CD4-positive, alpha-beta T cell treated with Interleukin-1 beta for 1 hour (primary cell): Measurements from ENCODE around the gene KRTAP4-9.
"Not testable (repeated sequence)": the region's sequence is repeated elsewhere in the genome, so short reads cannot be mapped to it uniquely, and the experiment has no call there.

Experiments used
- DNase-seq, 2 donors: peaks; one replicate each; pipeline ENCODE4 v3.0.0-alpha.2; 2020 to 2022

Gene KRTAP4-9

DNA sequence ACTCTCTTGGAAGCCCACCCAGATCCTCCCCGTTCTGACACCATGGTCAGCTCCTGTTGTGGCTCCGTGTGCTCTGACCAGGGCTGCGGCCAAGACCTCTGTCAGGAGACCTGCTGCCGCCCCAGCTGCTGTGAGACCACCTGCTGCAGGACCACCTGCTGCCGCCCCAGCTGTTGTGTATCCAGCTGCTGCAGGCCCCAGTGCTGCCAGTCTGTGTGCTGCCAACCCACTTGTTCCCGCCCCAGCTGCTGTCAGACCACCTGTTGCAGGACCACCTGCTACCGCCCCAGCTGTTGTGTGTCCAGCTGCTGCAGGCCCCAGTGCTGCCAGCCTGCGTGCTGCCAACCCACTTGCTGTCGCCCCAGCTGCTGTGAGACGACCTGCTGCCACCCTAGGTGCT, at the start of gene KRTAP4-9:
KRTAP4-9 (plus strand) TSS at position 43 of the 400 bp plus-strand sequence; CDS start at position 43, 0 bp downstream.
- not testable (repeated sequence) for DNase-seq

DNA sequence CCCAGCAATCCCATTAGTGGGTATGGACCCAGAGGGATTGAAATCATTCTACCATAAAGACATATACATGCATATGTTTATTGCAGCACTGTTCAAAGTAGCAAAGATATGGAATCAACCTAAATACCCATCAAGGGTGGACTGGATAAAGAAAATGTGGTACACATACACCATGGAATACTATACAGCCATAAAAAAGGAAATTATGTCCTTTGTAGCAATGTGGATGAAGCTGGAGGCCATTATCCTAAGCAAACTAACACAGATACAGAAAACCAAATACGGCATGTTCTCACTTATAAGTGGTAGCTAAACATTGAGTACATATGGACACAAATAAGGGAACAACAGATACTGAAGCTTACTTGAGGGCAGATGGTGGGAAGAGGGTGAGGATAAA, 47.6 kb upstream of the KRTAP4-9 start:
- DNase-seq = no peak

DNA sequence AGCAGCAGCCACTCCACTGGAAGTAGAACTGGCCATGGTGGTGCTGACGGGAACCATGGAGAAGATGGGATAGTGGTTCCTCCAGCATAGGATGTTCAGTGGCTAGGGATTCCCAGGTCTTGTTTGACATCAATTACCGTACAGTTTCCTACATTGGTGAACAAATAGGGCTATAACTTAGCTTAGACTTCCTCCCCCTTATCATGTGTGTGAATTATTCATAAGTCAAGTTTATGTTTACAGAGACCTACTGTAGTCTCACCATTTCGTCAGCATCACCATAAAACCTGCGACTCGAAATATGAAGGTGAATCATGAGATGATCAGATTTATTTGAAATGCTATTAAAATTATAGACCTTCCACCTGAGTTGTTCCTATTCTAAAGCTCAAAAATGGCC, 46.4 kb upstream of the KRTAP4-9 start:
- no peak for DNase-seq

DNA sequence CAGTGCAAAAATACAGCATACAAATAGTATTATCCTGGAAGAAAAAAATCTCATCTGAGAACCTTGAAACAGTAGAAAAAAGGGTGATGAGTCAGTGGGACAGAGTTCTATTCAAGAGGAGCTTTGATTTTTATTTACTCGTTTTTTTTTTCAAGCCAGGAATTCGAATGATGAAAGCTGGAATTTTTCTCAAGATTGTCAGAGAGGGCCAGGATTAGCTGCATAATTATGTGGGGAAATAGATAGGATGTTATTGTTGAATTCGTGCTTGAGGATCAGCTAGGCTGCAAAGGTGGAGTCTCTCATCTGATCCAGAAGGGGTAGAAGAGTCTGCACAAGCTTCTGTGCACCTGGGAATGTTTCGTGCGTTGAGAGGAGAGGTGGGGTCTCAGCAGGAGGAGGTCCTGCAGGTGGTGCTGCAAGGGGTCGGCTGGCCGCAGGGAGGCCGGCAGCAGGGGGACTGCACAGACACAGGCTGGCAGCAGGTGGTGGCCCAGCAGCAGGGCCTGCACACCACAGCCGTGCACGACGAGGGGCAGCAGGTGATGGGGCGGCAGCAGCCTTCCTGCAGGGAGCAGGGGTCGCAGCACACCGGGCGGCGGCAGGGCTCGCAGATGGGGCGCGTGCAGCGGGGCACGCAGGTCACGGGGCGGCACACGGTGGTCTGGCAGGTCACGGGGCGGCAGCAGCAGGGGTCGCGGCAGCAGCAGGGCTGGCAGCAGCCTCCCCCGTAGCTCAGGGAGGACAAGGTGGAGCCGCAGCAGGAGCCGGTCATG, 45.7 kb upstream of the KRTAP4-9 start:
- DNase-seq = not testable (repeated sequence)

DNA sequence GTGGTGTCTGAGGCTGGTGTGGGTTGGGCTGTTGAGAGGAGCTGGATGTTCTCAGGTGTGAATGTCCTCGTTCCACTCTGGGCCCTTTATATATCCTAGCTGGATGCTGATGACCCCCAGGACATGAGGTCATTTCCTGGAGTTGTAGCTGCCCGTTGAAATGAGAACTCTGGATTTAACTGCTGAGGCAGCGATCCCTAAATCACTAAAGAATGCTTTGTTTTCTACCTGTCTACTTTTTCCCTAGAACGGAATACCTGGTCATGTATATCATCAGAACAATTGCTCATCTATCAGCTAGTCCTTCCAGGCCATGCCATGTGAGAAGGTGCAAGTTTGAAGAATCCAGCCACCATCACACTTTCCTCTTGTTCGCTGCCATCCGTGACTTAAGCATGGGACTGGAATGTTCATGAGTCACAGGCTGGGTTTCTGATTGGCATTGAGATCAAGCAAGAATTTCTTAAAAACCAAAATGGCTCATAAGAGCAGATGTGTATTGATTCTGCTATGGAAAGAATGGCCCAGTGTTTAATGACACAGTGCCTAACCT, 45.1 kb upstream of the KRTAP4-9 start, which contains the start of gene KRTAP2-3:
KRTAP2-3 (minus strand) TSS at position 63 of the 553 bp plus-strand sequence. CDS start 64 bp downstream, outside the sequence.
- DNase-seq = no peak

DNA sequence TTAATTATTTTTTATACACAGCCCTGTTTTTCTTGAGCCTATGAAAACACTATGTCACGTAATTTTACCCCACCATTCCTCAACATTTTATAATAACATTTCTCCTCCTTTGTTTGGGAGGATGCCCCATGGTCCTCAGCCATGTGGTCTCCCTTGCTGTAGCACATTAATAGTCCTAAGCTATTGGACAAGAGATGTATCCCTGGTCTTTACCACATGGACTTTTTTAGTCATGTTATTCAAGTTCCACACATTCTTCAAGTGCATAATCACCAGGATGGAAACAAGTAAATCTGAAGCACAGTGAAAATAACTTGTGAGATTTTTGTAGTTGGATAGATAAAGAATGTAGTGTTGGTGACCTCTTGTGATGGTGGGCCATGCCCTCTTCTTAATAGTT, 43.2 kb upstream of the KRTAP4-9 start:
- no peak for DNase-seq

DNA sequence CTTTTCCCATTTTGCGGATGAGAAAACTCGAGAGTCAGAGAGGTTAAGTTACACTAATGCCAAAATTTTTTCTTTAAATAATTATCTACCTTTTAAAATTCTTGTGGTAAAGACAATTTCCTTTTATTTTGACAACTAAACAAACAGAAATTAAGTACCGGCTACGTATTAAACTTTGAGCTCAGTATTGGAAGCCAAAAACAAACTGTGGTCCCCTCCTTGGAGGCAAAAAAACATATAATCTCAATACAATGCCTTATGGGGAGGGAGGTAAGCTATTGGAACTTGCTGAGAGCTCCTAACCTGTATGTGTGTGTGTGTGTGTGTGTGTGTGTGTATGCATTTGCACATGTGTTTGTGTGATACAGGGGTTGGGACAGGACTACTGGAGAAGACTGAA, 41.7 kb upstream of the KRTAP4-9 start:
- no peak for DNase-seq

DNA sequence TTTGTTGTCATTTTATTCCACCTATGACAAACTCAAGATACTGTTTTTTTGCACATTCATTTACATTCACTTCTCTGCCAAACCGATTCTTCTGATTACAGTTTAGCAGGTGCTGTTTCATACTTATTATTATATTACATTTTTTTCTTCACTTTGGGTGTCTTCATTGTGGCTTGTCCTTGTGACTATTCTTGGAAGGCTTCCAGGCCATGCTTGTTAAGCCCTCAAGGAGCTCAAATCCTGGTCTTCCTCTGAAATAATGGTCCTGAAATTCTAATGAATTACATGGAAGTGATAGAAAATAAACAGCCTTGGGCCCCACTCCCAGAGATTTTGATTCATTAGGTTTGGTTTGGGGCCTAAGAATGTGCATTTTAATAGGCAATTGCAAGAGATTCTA, 40.9 kb upstream of the KRTAP4-9 start:
- no peak for DNase-seq

DNA sequence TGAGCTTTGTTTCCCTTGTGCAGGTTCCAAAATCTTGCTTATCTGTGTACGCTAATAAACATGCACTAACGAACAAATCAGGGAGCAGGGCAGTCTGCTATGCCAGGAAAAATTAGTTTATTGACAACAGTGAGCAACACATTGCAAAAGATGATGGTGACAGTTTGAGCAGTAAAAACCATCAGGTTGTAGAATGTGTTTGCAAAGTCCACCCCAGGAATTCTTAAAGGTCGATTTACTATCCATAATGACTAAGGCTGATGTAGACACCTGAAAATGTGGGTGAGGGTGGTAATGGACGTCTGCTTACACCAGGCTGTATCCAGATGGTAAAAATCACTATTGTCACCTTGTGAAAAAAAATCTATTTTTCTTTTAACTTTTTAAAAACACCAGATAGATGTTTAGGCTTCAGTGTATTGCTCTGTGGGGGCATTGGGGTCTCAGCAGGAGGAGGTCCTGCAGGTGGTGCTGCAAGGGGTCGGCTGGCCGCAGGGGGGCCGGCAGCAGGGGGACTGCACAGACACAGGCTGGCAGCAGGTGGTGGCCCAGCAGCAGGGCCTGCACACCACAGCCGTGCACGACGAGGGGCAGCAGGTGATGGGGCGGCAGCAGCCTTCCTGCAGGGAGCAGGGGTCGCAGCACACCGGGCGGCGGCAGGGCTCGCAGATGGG, 40.0 kb upstream of the KRTAP4-9 start:
- not testable (repeated sequence) for DNase-seq

DNA sequence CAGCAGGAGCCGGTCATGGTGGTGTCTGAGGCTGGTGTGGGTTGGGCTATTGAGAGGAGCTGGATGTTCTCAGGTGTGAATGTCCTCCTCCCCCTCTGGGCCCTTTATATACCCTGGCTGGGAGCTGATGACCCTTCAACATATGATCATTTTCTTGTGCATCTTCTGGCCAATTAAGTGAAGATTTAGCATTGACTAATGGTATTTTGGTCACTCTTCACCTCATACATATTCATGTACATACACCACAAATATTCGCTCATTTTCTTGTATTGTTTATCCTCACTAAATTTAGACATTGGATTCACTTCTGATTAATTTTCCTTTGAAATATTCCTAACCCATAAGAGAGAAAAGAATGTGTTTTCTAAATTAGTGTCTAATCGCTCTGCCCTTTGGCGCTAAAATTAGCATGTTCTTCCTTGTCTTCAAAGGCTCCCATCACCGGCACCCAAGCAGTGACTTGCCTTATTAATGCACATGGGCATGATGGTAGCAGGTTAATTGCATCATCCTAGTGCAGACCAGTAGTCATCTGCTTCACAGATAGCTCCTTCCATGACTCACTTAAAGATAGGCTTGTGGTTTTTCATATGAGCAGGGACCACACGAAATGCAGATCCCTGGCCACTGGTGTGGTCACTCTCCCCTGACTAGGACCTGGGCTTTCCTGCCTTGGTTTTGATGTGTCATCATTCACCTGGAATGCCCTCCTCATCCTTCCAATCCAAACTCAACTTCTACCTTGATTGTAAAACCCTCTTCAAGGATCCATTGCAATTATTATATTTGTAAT, 39.2 kb upstream of the KRTAP4-9 start, which contains the start of gene KRTAP2-4:
KRTAP2-4 (minus strand) TSS at position 51 of the 796 bp plus-strand sequence; CDS start at position 17, 34 bp downstream.
- no peak for DNase-seq

DNA sequence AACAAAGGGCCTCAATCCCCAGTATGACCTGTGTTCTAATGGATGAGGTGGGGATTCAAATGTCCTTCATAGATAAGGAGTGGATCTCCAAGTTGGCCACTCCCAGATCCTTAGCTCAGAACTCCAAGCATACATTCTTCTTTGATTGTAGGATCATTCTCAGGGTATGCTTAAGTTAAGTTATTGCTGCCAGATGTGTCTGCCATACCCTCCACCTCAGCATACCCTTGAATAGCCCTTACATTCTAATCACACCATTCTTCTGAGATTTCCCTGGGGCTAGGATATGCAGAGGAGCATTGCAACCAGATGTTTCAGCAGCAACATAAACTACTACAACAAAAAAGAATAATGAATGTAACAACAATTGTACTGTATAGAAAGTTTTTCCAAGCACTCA, 37.9 kb upstream of the KRTAP4-9 start:
- no peak for DNase-seq

DNA sequence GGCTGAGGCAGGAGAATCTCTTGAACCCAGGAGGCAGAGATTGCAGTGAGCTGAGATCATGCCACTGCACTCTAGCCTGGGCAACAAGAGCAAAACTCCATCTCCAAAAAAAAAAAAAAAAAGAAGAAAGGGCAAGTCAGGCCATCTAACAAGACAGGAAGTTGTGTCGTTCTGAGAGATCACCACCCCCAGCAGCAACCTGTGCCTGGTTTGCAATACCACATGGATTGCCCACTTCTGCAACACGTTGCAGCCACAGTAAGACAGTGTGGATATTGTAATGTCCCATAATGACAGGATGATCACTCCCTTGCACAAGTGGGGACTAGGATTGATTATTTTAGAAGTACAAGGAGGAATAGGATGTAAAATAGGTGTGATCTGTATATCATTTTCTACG, 36.2 kb upstream of the KRTAP4-9 start:
- DNase-seq = no peak

DNA sequence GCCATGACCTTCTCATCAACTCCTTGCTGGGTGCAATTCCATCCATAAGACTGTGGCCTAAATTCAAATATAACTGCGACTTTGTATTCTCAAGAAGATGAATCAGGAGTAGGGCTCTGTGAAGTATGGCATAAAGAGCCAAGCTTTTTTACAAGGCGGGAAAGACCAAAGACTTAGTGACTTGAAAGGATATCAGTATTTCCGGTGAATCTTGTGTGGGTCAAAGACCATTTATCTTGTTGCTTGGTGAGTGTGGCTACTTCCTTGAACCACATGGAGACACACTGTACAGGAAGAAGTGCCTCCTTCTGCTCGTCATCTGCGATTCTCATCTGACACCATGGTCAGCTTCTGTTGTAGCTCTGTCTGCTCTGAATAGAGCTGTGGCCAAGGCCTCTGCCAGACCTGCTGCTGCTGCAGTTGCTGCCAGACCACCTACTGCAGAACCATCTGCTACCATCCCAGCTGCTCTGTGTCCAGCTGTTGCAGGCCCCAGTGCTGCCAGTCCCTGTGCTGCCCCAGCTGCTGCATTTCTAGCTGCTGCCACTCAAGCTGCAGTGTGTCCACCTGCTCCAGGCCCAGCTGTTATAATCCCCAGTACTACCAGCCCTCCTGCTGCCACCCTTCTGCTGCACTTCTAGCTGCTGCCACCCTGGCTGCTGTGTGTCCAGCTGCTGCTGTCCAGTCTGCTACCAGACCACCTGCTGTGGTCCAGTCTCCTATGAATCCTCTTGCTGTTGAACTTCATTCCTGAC, 33.4 kb upstream of the KRTAP4-9 start:
- DNase-seq = no peak

DNA sequence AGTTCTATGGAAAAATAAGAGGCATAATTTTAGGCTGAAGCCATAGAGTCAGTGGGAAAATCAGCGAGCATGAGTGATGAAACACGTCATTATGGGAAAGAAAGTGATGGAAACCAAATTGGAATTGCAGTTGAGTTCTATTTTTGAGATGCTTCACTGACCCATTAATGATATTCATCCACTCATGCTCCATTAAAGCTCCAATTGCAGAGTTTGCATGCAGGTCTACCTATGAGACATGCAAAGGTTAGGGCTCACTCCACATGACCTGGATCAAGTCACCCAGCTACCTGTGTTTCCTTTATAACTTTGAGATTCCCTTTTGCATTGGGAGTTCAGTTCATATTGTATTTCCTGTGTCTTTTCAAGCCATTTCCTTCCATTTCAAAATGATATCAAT, 31.5 kb upstream of the KRTAP4-9 start:
- DNase-seq = no peak

DNA sequence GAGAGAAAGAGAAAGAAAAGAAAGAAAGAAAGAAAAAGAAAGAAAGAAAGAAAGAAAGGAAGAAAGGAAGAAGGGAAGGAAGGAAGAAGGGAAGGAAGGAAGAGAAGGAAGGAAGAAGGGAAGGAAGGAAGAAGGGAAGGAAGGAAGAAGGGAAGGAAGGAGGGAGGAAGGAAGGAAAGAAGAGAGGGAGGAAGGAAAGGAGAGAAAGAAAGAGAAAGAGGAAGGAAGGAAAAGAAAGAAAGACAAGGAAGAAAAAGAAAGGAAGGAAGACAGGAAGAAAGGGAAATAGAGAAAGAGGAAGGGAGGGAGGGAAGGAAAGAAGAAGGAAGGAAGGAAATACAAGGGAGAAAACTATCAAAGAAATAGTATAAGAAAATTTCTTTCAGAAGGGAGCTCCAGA, 28.4 kb upstream of the KRTAP4-9 start:
- no peak for DNase-seq

DNA sequence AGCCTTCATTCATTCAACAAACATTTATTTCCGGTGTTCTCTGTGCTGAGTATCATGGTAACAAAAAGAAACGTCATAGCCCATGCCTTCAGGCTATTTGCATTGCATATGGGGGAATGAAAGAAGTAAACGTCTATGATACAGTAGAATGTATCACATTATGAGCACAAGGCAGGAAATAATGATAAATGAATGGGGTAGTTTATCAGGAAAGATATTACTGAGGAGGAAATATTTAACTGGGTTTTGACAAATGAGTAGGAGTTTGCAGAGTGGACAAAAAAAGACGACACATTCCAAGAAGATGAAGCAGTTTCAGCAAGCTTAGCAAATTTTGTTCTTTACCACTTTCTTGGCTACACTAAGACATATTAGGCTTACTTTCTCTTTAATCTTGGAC, 22.6 kb upstream of the KRTAP4-9 start:
- DNase-seq = no peak

DNA sequence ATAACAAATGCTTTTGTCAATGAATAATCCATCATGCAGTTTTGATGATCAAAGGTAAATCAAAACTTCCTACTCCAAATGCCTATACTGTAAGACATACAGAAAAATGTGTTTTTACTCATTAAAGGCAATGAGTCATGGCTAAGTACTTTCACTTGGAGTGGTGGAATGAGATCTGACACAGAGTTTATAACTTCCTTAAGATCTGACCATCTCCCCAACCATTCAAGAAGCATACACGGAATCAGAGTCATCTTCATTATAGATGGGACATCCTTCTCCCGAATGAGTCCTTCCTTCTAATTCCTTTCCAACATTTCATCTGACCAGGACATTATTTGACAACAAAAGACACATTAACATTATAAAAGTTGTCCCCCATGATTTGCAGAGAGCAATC, 21.8 kb upstream of the KRTAP4-9 start:
- DNase-seq = not testable (repeated sequence)

DNA sequence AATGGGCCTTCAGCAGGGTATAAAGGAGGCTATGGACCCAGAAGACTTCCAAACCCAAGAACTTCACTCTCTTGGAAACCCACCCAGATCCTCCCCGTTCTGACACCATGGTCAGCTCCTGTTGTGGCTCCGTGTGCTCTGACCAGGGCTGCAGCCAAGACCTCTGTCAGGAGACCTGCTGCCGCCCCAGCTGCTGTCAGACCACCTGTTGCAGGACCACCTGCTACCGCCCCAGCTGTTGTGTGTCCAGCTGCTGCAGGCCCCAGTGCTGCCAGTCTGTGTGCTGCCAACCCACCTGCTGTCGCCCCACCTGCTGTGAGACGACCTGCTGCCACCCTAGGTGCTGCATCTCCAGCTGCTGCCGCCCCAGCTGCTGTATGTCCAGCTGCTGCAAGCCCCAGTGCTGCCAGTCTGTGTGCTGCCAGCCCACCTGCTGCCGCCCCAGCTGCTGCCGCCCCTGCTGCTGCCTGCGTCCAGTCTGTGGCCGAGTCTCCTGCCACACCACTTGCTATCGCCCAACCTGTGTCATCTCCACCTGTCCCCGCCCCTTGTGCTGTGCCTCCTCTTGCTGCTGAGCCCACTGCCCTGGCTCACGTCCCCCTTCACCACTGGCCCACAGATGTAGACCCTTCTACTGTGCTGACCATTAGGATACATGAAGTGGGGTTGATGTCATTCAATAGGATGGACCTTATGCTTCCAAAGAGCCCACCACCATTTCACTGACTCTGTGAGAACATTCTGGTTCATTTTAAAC, 20.9 kb upstream of the KRTAP4-9 start, which contains the start of gene KRTAP4-7:
KRTAP4-7 (plus strand) TSS at position 51 of the 757 bp plus-strand sequence; CDS start at position 108, 57 bp downstream.
- not testable (repeated sequence) for DNase-seq

DNA sequence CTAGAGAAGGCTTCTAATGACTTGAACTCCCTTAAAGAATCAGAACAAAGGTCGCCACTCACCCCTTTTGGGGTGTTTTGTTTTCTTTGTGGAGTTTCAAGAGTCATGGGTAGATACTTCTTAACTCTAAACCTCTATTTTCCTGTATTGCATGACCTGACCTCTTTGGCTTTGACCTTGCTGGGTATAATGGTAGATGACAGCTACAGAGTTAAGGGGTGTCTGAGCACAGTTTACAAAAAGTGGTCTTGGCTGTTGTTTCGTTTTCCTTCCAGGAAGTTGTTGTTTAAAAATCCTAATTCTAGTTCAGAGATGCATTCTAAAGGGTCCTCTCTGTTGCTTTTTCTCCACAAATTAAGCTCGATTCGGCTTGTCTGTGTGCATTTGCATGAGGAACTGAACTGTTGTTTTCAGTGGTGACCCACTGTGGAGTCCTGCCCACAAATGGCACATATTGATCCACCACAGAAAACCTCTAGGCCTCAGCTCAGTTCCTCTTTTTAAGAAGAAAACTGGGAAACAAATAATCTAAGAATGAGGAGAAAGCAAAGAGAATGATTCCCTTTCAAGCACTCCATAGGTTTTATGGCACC, 16.3 kb upstream of the KRTAP4-9 start:
- DNase-seq = not testable (repeated sequence)

DNA sequence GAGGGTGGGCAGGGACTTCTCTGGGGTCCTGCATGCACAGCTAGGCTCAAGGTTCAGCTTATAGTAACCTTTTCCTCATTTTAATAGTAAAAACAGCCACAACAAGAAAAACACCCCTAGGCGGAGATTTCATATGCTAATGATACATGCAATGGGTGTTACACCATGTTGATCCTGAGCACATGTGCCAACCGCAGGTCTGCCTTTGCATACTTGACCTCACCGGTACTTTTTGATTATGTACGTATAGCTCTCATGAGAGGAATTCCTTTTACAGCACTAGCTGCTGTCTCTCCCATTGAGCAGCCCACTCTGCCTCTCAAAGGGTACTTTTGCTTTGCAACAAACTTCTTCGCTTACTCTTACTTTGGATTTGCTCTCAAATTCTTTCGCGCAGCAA, 9.1 kb upstream of the KRTAP4-9 start:
- no peak for DNase-seq

DNA sequence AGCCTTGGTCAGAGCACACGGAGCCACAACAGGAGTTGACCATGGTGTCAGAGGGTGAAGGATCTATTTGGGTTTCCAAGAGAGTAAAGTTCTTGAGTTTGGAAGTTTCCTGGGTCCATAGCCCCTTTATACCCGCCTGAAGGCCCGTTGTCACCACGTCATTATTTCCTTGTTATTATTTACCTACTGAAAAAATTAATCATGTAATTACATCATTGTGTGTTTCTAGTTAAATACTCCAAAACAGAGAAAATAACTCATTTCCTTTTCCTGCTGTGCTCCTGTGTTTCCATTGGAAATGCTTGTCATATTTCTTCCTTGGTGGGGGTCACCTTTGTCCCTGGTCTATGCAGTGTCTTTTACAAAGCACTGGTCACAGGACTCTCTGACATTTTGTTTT, 7.1 kb upstream of the KRTAP4-9 start, which contains the start of gene KRTAP4-8:
KRTAP4-8 (minus strand) TSS at position 101 of the 400 bp plus-strand sequence; CDS start at position 43, 58 bp downstream.
- DNase-seq = no peak
